Gastroesophageal sphincter (tissue), 3 donors: ENCODE results near the gene PTPRN2.

Experiments used
- POLR2AphosphoS5 ChIP-seq: sonication (generic); formaldehyde crosslinking; IDR thresholded peaks from one replicate; pipeline ENCODE4 v1.6.1; 2017; ENCODE audit warnings: antibody characterized with exemption
- TF ChIP-seq, protein P1 (sequence below), 4 experiments: fragments of 200-600 bp in 2 of 4; fragments of 450-650 bp in 2 of 4; sonication (generic) in 1 of 4; IDR thresholded peaks; one replicate each; pipeline ENCODE4 v1.5.1; 2017 to 2019; ENCODE audit warnings: antibody characterized with exemption in 4 of 4, mild to moderate bottlenecking in 2 of 4, moderate library complexity in 2 of 4

DNA sequence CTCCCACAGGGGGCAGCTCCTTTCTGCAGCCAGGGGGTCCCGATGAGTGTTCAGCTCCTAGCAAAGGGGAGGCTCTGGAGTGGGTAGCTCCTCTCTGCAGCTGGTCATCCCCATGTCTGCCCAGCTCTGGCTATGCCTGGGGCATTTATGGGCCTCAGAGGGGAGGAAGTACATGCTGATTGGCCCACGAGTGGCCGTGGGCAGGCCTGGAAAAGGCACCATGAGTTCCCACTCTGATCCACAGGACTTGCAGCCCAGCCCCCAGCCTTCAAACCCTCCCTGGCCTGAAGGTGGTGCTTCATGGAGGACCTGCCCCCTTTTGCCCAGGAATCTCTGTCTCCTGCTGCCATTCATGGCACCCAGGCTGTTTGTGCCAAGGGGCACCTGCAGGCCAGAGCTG is 982.0 kb downstream of the PTPRN2 start:
- no peak for TF ChIP-seq POLR2AphosphoS5
- TF ChIP-seq, protein P1, sequence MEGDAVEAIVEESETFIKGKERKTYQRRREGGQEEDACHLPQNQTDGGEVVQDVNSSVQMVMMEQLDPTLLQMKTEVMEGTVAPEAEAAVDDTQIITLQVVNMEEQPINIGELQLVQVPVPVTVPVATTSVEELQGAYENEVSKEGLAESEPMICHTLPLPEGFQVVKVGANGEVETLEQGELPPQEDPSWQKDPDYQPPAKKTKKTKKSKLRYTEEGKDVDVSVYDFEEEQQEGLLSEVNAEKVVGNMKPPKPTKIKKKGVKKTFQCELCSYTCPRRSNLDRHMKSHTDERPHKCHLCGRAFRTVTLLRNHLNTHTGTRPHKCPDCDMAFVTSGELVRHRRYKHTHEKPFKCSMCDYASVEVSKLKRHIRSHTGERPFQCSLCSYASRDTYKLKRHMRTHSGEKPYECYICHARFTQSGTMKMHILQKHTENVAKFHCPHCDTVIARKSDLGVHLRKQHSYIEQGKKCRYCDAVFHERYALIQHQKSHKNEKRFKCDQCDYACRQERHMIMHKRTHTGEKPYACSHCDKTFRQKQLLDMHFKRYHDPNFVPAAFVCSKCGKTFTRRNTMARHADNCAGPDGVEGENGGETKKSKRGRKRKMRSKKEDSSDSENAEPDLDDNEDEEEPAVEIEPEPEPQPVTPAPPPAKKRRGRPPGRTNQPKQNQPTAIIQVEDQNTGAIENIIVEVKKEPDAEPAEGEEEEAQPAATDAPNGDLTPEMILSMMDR (IDR thresholded peaks at IDR 0.05) = no peak
